Measurements from ENCODE around the gene SPTLC3. TPM values are rescaled to one million over a fixed set of nuclear protein-coding genes. Genes with fewer than 3 reads are reported as not detected.

Gene SPTLC3
- polyA plus RNA-seq, 6 donors from 2014 or later, result not detected

Other genes starting within 250 kb of the SPTLC3 start
- gene ISM1, start 212.3 kb downstream of the SPTLC3 start, polyA plus RNA-seq (ENCODE audit: low read depth in 6 of 6), result not detected